Duodenal mucosa (tissue), 2 donors: ENCODE data around the gene ATP5F1E.
A peak's percentile ranks its signal among the peaks of the same experiment; 100 is the strongest.
"Not testable (repeated sequence)": the region's sequence is repeated elsewhere in the genome, so short reads cannot be mapped to it uniquely, and the experiment has no call there.

ENCODE experiments used
- H3K27ac ChIP-seq: one replicate; pipeline ENCODE4 v1.7.0; 2013; ENCODE audit warnings: low read depth, low read length
- H3K27me3 ChIP-seq, 2 donors: one replicate each; pipeline ENCODE4 v1.7.0; 2013; ENCODE audit warnings: low read length in 2 of 2, control low read depth in 1 of 2; ENCODE audit not compliant: insufficient read depth in 2 of 2, control insufficient read depth in 1 of 2
- H3K36me3 ChIP-seq, 2 donors: one replicate each; pipeline ENCODE4 v1.7.0; 2013; ENCODE audit warnings: low read length in 2 of 2, control low read depth in 1 of 2; ENCODE audit not compliant: insufficient read depth in 2 of 2, control insufficient read depth in 1 of 2
- H3K4me1 ChIP-seq, 2 donors: one replicate each; pipeline ENCODE4 v1.7.0; 2013; ENCODE audit warnings: low read length in 2 of 2, control low read depth in 1 of 2; ENCODE audit not compliant: insufficient read depth in 2 of 2, control insufficient read depth in 1 of 2
- H3K4me3 ChIP-seq, 2 donors: one replicate each; pipeline ENCODE4 v1.7.0; 2013; ENCODE audit warnings: low read length in 2 of 2, low read depth in 1 of 2
- H3K9ac ChIP-seq, 2 donors: one replicate each; pipeline ENCODE4 v1.7.0; 2013; ENCODE audit warnings: low read length in 2 of 2, low read depth in 1 of 2
- H3K9me3 ChIP-seq, 2 donors: one replicate each; pipeline ENCODE4 v1.7.0; 2013; ENCODE audit warnings: low read length in 2 of 2, control low read depth in 1 of 2; ENCODE audit not compliant: control insufficient read depth in 1 of 2

Gene ATP5F1E

GRCh38 chr20:58985656-58986055, 46.5 kb downstream of the ATP5F1E start:
- Histone ChIP-seq H3K4me1 (peaks cover 15 to 22% of the 10 kb centered on the region in 2 donors), H3K27ac (no peak overlapping the region), H3K4me3 (no peak overlapping the region), H3K36me3 (peaks cover 35 to 44% of the 10 kb centered on the region in 2 donors), H3K9ac (no peak overlapping the region), H3K27me3 (no peaks in the 10 kb centered on the region), H3K9me3 (no peaks in the 10 kb centered on the region)

DNA sequence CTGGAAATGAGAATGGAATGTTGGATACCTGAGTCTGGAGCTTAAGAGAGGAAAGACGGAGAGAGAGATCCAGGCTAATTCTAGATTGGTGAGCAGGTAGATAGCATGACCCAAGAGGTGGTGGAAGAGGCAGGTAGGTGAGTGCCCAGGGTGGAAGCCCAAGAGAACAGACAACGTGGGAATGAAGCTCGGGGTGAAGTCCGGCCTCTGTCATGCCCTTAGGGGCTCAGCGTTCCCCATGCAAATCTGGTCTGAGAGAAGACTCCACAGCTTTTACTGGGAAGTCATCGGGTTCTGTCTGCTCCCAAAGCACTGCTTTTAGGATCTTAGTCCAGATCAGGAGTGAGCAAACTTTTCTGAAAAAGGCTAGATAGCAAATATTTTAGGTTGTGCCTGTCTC, 47.4 kb downstream of the ATP5F1E start:
- Histone ChIP-seq H3K27ac (no peak overlapping the region), H3K27me3 (no peaks in the 10 kb centered on the region), H3K4me1 (peaks cover 15 to 22% of the 10 kb centered on the region in 2 donors), H3K9me3 (no peaks in the 10 kb centered on the region), H3K36me3 (peaks cover 30 to 36% of the 10 kb centered on the region in 2 donors), H3K4me3 (no peak overlapping the region), H3K9ac (no peak overlapping the region)

GRCh38 chr20:58983115-58983468, 49.0 kb downstream of the ATP5F1E start:
- H3K9ac ChIP-seq, H3K27ac ChIP-seq, H3K9me3 ChIP-seq, H3K4me3 ChIP-seq, H3K27me3 ChIP-seq: not testable (repeated sequence)
- H3K36me3 ChIP-seq, result peaks cover 15 to 20% of the 10 kb centered on the region in 2 donors
- H3K4me1 ChIP-seq, result peaks cover 15 to 22% of the 10 kb centered on the region in 2 donors

DNA sequence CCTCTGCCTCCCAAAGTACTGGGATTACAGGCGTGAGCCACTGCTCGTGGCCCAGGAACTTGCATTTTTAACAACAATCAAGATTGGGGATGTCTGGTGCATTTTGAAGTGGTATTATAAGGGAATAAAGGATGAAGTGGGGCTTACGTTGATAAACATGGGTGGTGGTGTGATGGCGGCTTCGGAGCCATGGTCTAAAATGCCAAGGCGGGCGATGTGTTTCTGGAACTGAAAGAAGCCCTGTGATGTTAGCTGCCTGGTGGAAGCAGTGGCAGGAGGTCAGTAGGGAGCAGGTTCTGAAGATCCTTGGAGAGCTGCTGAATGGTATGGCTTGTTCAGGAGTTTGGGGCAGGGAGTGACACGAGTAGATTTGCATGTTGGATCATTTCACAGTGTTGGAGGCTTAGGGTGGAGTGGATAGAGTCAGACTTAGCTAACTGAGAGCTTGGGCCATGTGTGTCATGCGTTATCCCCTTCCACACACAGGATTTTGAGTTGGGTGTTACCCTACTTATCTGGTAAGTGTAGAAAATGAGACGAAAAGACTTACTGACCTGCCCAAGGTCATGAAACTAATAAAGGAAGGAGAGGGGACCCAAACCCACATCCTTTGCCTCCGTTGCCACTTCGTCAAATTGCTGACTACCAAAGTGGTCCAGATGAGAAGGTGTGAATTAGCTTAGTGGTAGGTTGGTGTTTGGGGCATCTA, 49.6 kb downstream of the ATP5F1E start:
- Histone ChIP-seq H3K27me3 (no peaks in the 10 kb centered on the region), H3K27ac (no peak overlapping the region), H3K4me1 (peaks cover 15 to 22% of the 10 kb centered on the region in 2 donors), H3K9me3 (no peaks in the 10 kb centered on the region), H3K4me3 (peak overlapping the region; percentile 78 to 95), H3K9ac (no peak overlapping the region), H3K36me3 (peaks cover 10 to 14% of the 10 kb centered on the region in 2 donors)

DNA sequence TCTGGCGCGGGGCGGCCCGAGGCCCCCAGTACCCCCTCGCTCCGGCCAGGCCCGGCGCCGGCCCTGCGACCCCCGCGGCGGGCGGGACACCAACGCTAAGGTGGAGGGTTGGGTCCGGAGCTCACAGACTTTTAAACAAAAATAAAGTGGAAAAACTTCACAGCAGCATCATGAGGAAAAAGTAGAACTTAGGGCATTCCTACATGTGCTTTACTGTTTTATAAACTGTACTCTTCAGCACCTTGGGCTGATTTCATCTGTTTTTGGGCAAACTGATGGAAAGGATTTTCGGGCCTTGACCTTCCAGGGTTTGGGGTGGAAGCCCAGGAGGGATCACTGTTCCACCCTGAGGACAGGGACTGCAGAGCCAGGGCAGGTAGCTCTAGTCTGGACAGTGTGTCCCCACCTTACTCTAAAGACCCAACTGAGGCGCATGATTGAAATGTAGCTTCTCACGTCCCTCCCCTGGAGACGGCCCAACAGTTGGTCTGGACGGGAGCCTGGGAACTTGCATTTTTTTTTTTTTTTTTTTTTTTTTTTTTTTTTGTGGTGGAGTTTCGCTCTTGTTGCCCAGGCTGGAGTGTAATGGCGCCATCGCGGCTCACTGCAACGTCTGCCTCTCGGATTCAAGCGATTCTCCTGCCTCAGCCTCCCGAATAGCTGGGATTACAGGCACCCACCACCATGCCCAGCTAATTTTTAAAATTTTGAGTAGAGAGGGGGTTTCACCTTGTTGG, 50.3 kb downstream of the ATP5F1E start:
- Histone ChIP-seq H3K4me3 (peak overlapping the region; percentile 78 to 95), H3K36me3 (peaks cover 2 to 7% of the 10 kb centered on the region in 2 donors), H3K4me1 (peaks cover 15 to 22% of the 10 kb centered on the region in 2 donors), H3K9ac (peak overlapping the region; percentile 69), H3K27me3 (no peaks in the 10 kb centered on the region), H3K27ac (no peak overlapping the region), H3K9me3 (no peaks in the 10 kb centered on the region)

GRCh38 chr20:58980711-58981627, 51.2 kb downstream of the ATP5F1E start, which contains the start of gene NELFCD:
Gene NELFCD, plus strand, starts transcription at chr20:58981256. Its CDS starts 54 bp downstream, at chr20:58981310.
- Histone ChIP-seq H3K27ac (peak within 1 kb of the TSS; percentile 81), H3K9me3 (peaks cover under 1 to 4% of the 10 kb centered on the region in 2 donors), H3K36me3 (no peaks in the 10 kb centered on the region), H3K27me3 (no peaks in the 10 kb centered on the region), H3K9ac (peak within 1 kb of the TSS; percentile 69 to 84), H3K4me3 (peak within 1 kb of the TSS; percentile 78 to 95), H3K4me1 (peaks cover 15 to 22% of the 10 kb centered on the region in 2 donors)

GRCh38 chr20:58978351-58979190, 53.6 kb downstream of the ATP5F1E start:
- Histone ChIP-seq H3K27ac (no peak overlapping the region), H3K4me3 (no peak overlapping the region), H3K9me3 (peaks cover 3 to 8% of the 10 kb centered on the region in 2 donors), H3K4me1 (peaks cover 8 to 13% of the 10 kb centered on the region in 2 donors), H3K36me3 (no peaks in the 10 kb centered on the region), H3K27me3 (no peaks in the 10 kb centered on the region), H3K9ac (no peak overlapping the region)

- Histone ChIP-seq H3K4me1 (no peaks in the 10 kb centered on the region), H3K4me3 (no peak overlapping the region)
Measured at GRCh38 chr20:58976061-58976730, 55.9 kb downstream of the ATP5F1E start.

More at GRCh38 chr20:58976061-58976730, 55.9 kb downstream of the ATP5F1E start:
- no peaks in the 10 kb centered on the region for H3K36me3 ChIP-seq
- H3K27me3 ChIP-seq, result no peaks in the 10 kb centered on the region
- H3K9me3 ChIP-seq, result peaks cover 3 to 8% of the 10 kb centered on the region in 2 donors
- H3K9ac ChIP-seq, result no peak overlapping the region
- H3K27ac ChIP-seq, result no peak overlapping the region
